Lower lobe of right lung (tissue), 2 donors: ENCODE data around the gene CD300H. TPM values are rescaled to one million over a fixed set of nuclear protein-coding genes. Genes with fewer than 3 reads are reported as not detected.

Source experiments
- ATAC-seq, 2 donors: fragments of 200-7000 bp; cut with Tn5 transposase; one replicate each; pipeline ENCODE4 v1.9.1; 2020 to 2022; ENCODE audit warnings: mild to moderate bottlenecking in 2 of 2, moderate library complexity in 2 of 2
- DNase-seq: peaks from one replicate; pipeline ENCODE4 v3.0.0-alpha.2; 2020
- H3K27ac ChIP-seq: fragments of 200-600 bp; one replicate; pipeline ENCODE4 v1.8.0; 2022
- H3K27me3 ChIP-seq: fragments of 200-600 bp; one replicate; pipeline ENCODE4 v1.8.0; 2022; ENCODE audit warnings: low read depth
- H3K36me3 ChIP-seq: fragments of 200-600 bp; one replicate; pipeline ENCODE4 v1.8.0; 2022; ENCODE audit warnings: mild to moderate bottlenecking
- H3K4me1 ChIP-seq: fragments of 200-600 bp; one replicate; pipeline ENCODE4 v1.8.0; 2022
- H3K4me3 ChIP-seq: fragments of 200-600 bp; one replicate; pipeline ENCODE4 v1.8.0; 2022; ENCODE audit warnings: mild to moderate bottlenecking
- H3K9me3 ChIP-seq: fragments of 200-600 bp; one replicate; pipeline ENCODE4 v1.8.0; 2022
- CTCF ChIP-seq: fragments of 200-600 bp; IDR thresholded peaks from one replicate; pipeline ENCODE4 v1.8.0; 2022; ENCODE audit warnings: antibody characterized with exemption, mild to moderate bottlenecking
- intact Hi-C: fragments of 100-400 bp; cut with DNase I; formaldehyde crosslinking; loops from one replicate; pipeline ENCODE4 v1.11.0; 2022
- total RNA-seq: library from RNA; stranded (reverse); fragmentation: NEBNext Ultra II Directional; extraction: Animal tissue kit (Norgen Biotek cat#: 25700); gene quantifications from one replicate; pipeline ENCODE4 v1.2.1, GENCODE V29; 2021
- donor health status: DM: no; HTN: yes; CAD: no; lungs with severe emphysema.

Gene CD300H
- total RNA-seq, 1 donor from 2014 or later: 0.92 TPM

- ATAC-seq: no peak
These were observed 39.6 kb downstream of the CD300H start for GRCh38 chr17:74527756-74528155.

DNA sequence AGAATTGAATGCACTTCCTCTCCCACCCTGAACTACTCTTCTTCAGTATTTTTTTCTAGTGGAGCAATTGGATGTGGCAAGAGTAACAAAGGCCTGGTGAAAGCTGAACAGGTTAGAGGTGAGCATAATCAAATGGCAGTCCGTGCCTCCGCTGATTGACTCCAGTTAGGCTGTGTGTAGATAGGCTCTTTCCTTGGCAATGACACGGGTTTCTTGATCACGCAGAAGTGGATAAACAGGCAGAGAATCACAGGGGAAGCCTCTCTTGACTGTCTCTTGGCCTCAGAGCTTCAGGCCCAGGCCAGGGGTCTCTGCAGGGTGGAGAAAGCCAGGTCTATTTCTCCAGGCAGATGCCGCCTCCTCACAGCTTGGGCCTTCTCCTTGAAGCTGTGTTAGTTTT is 40.2 kb downstream of the CD300H start:
- Histone ChIP-seq H3K27ac (no peak overlapping the region), H3K4me3 (no peak overlapping the region), H3K27me3 (no peaks in the 10 kb centered on the region), H3K9me3 (no peaks in the 10 kb centered on the region), H3K4me1 (peaks cover 7% of the 10 kb centered on the region), H3K36me3 (no peaks in the 10 kb centered on the region)
- TF ChIP-seq CTCF: no peak
- DNase-seq (no peak), ATAC-seq (no peak)
- intact Hi-C loops: no loop called here

More at GRCh38 chr17:74527756-74528155, 39.6 kb downstream of the CD300H start:
- no peaks in the 10 kb centered on the region for H3K27me3 ChIP-seq
- TF ChIP-seq CTCF: no peak
- DNase-seq: no peak
- peaks cover 7% of the 10 kb centered on the region for H3K4me1 ChIP-seq
- no peaks in the 10 kb centered on the region for H3K36me3 ChIP-seq
- intact Hi-C loops: no loop called here
- no peak overlapping the region for H3K4me3 ChIP-seq
- no peaks in the 10 kb centered on the region for H3K9me3 ChIP-seq
- no peak overlapping the region for H3K27ac ChIP-seq

DNA sequence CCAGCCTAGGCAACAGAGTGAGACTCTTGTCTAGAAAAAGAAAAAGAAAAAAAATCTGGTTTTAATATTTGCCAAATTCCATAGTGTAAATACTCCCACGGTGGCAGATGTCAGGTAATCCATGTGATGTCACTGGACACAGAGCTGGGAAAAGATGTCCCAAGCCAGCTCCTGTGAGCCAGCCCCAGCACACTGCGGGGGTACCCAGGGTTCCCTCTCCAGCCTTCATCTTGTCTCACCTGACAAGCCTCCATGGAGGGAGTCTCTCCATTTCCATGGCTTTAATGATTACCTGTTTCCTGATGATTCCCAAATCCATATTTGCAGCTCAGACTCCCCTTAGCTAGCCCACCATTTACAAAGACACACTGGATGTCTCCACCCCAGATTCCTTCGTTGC is 40.6 kb downstream of the CD300H start:
- Histone ChIP-seq H3K9me3 (no peaks in the 10 kb centered on the region), H3K4me1 (peaks cover 7% of the 10 kb centered on the region), H3K36me3 (no peaks in the 10 kb centered on the region), H3K4me3 (no peak overlapping the region), H3K27me3 (no peaks in the 10 kb centered on the region), H3K27ac (no peak overlapping the region)
- DNase-seq (no peak), ATAC-seq (no peak)
- intact Hi-C loops: no loop called here
- TF ChIP-seq CTCF: no peak

- no peaks in the 10 kb centered on the region for H3K27me3 ChIP-seq
- ATAC-seq (no peak), DNase-seq (no peak)
- no peak overlapping the region for H3K27ac ChIP-seq
- H3K9me3 ChIP-seq: no peaks in the 10 kb centered on the region
- intact Hi-C loops: no loop called here
- TF ChIP-seq CTCF: no peak
- no peaks in the 10 kb centered on the region for H3K36me3 ChIP-seq
- H3K4me1 ChIP-seq: peaks cover 7% of the 10 kb centered on the region
- no peak overlapping the region for H3K4me3 ChIP-seq
These were observed 41.5 kb downstream of the CD300H start for GRCh38 chr17:74525781-74526288.

DNA sequence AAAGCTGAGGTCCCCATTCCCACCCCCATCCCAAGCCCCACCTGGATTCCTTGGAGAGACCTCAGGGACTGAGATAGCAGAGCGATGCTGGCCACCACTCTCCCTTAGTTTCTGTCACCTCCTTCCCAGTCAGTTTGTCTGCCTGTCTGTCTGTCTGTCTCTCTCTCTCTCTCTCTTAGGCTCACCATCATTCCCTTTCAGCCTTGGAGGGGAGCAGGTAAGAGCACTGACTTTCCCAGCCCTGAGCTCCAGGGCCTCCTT is 41.9 kb downstream of the CD300H start:
- intact Hi-C loops: no loop called here
- no peak overlapping the region for H3K4me3 ChIP-seq
- H3K4me1 ChIP-seq: peaks cover 7% of the 10 kb centered on the region
- H3K27me3 ChIP-seq: no peaks in the 10 kb centered on the region
- no peaks in the 10 kb centered on the region for H3K36me3 ChIP-seq
- no peak overlapping the region for H3K27ac ChIP-seq
- no peak for ATAC-seq
- no peaks in the 10 kb centered on the region for H3K9me3 ChIP-seq
- TF ChIP-seq CTCF: no peak
- DNase-seq: no peak
